Ovary (tissue), 3 donors: ENCODE measurements around the gene MRPS18B.

ENCODE experiments used
- CTCF ChIP-seq, 3 donors: fragments of 450-650 bp in 2 of 3; fragments of 200-600 bp in 1 of 3; IDR thresholded peaks; one replicate each; pipeline versions ENCODE4 v1.5.1 to v1.8.0; 2016 to 2022; ENCODE audit warnings: antibody characterized with exemption in 3 of 3, mild to moderate bottlenecking in 1 of 3
- EP300 ChIP-seq: sonication (generic); formaldehyde crosslinking; IDR thresholded peaks from one replicate; pipeline ENCODE4 v1.6.1; 2017; ENCODE audit warnings: antibody characterized with exemption
- POLR2A ChIP-seq: fragments of 450-650 bp; IDR thresholded peaks from one replicate; pipeline ENCODE4 v1.6.1; 2017; ENCODE audit warnings: antibody characterized with exemption, mild to moderate bottlenecking, moderate library complexity
- donor health status: DM: no; HTN: no; CAD: no.

- TF ChIP-seq CTCF (IDR thresholded peaks at IDR 0.05) = no peak
- TF ChIP-seq POLR2A = no peak
- no peak for TF ChIP-seq EP300
These were observed 4.2 kb upstream of the MRPS18B start for GRCh38 chr6:30613251-30614043.
